Endothelial cell of umbilical vein (primary cell): ENCODE data around the gene SIRPD. TPM values are rescaled to one million over a fixed set of nuclear protein-coding genes. Genes with fewer than 3 reads are reported as not detected.

Experiments
- BruUV-seq: library from RNA; stranded (reverse); fragments of 400-500 nt; replicated peaks from 2 replicates; lab custom pipeline; 2021; lab: Mats Ljungman, UMichigan
- CTCF ChIA-PET: fragments of 300-600, 350-600 bp; sonication (Branson Sonifier 250); formaldehyde crosslinking; loops from one replicate; lab custom pipeline; 2021; ENCODE audit warnings: antibody characterized with exemption, inconsistent platforms; lab: Charles Lee
- POLR2A ChIA-PET: fragments of 300-600, 350-600 bp; sonication (Branson Sonifier 250); formaldehyde crosslinking; loops from one replicate; lab custom pipeline; 2021; ENCODE audit warnings: antibody characterized with exemption, inconsistent platforms; lab: Charles Lee
- DNase-seq: peaks from one replicate; pipeline ENCODE4 v3.0.0-alpha.2; 2011; ENCODE audit warnings: low read depth, low spot score
- FAIRE-seq: peaks from 2 replicates; lab custom pipeline; 2011; peaks lifted over from hg19 to GRCh38; lab: Jason Lieb, UNC
- H2AFZ ChIP-seq: 2 replicates; pipeline ENCODE4 v1.6.0; 2012; ENCODE audit warnings: low read depth, low read length, control low read depth, inconsistent platforms
- H3K27ac ChIP-seq: 2 replicates; pipeline ENCODE4 v1.5.1; 2011; ENCODE audit warnings: low read depth, mild to moderate bottlenecking, control low read depth, low read length, moderate library complexity; ENCODE audit not compliant: insufficient read depth
- H3K27me3 ChIP-seq, 2 experiments: 2 replicates each; pipeline versions ENCODE4 v1.6.0 to v1.6.1; 2011; ENCODE audit warnings: low read length in 2 of 2, mixed read lengths in 1 of 2; ENCODE audit not compliant: control insufficient read depth in 2 of 2, insufficient read depth in 2 of 2
- H3K36me3 ChIP-seq, 2 experiments: 2 replicates in 1 of 2; 3 replicates in 1 of 2; pipeline ENCODE4 v1.5.1; 2011; ENCODE audit warnings: low read length in 2 of 2, mild to moderate bottlenecking in 1 of 2, moderate library complexity in 1 of 2; ENCODE audit not compliant: control insufficient read depth in 2 of 2, insufficient read depth in 2 of 2; ENCODE audit errors: extremely low read depth in 1 of 2
- H3K4me1 ChIP-seq: 3 replicates; pipeline ENCODE4 v1.5.1; 2011; ENCODE audit warnings: mild to moderate bottlenecking, low read length; ENCODE audit not compliant: control insufficient read depth, insufficient read depth; ENCODE audit errors: extremely low read depth
- H3K4me2 ChIP-seq: 2 replicates; pipeline ENCODE4 v1.6.1; 2011; ENCODE audit warnings: low read length, control low read depth, mixed read lengths; ENCODE audit not compliant: insufficient read depth
- H3K4me3 ChIP-seq, 3 experiments: fragments of 200-600 bp in 1 of 3; sonication (generic), shearing (Covaris generic) in 1 of 3; replicated peaks in 1 of 3; 2 replicates each; pipeline ENCODE4 v1.5.1; 2011 to 2016; ENCODE audit warnings: control low read depth in 3 of 3, low read length in 3 of 3, mild to moderate bottlenecking in 2 of 3, inconsistent platforms in 1 of 3, low read depth in 1 of 3, moderate library complexity in 1 of 3; ENCODE audit not compliant: insufficient read depth in 1 of 3
- H3K79me2 ChIP-seq: 2 replicates; pipeline ENCODE4 v1.6.0; 2012; ENCODE audit warnings: low read length, inconsistent platforms; ENCODE audit not compliant: control insufficient read depth, insufficient read depth
- H3K9ac ChIP-seq: replicated peaks from 2 replicates; pipeline ENCODE3; 2011; ENCODE audit warnings: low read length, control low read depth; ENCODE audit not compliant: insufficient read depth; ENCODE audit errors: extremely low read depth
- H3K9me1 ChIP-seq: replicated peaks from 3 replicates; pipeline ENCODE4 v1.6.0; 2011; ENCODE audit warnings: mild to moderate bottlenecking, low read length; ENCODE audit not compliant: control insufficient read depth, insufficient read depth; ENCODE audit errors: extremely low read depth
- H3K9me3 ChIP-seq: replicated peaks from 2 replicates; pipeline ENCODE4 v1.5.1; 2012; ENCODE audit warnings: low read length, inconsistent platforms; ENCODE audit not compliant: control insufficient read depth, insufficient read depth
- H4K20me1 ChIP-seq: replicated peaks from 2 replicates; pipeline ENCODE3; 2011; ENCODE audit warnings: mild to moderate bottlenecking, low read length; ENCODE audit not compliant: control insufficient read depth, insufficient read depth; ENCODE audit errors: extremely low read depth
- EZH2 ChIP-seq: IDR thresholded peaks from 2 replicates; pipeline ENCODE4 v1.6.1; 2012; ENCODE audit warnings: borderline replicate concordance, low read depth, mild to moderate bottlenecking, moderate library complexity, low read length, inconsistent platforms; ENCODE audit not compliant: severe bottlenecking
- FOS ChIP-seq: IDR thresholded peaks from 2 replicates; pipeline ENCODE4 v1.6.1; 2011; ENCODE audit warnings: mild to moderate bottlenecking, low read length, moderate library complexity, borderline replicate concordance; ENCODE audit not compliant: insufficient read depth
- GATA2 ChIP-seq: IDR thresholded peaks from 2 replicates; pipeline ENCODE4 v1.7.0; 2011; ENCODE audit warnings: low read depth, mild to moderate bottlenecking, moderate library complexity, mixed read lengths, low read length; ENCODE audit not compliant: insufficient read length, insufficient read depth
- JUN ChIP-seq: IDR thresholded peaks from 2 replicates; pipeline ENCODE4 v1.6.1; 2011; ENCODE audit warnings: borderline replicate concordance, low read depth; ENCODE audit not compliant: insufficient read length, insufficient read depth
- MYC ChIP-seq: IDR thresholded peaks from one replicate; pipeline ENCODE4 v1.6.1; 2011; ENCODE audit warnings: mild to moderate bottlenecking, low read depth, low read length
- POLR2A ChIP-seq: IDR thresholded peaks from 2 replicates; pipeline ENCODE4 v1.6.1; 2012; ENCODE audit warnings: low read depth, mild to moderate bottlenecking, control low read depth, low read length
- POLR2AphosphoS5 ChIP-seq: IDR thresholded peaks from 2 replicates; pipeline ENCODE4 v1.6.1; 2012; ENCODE audit warnings: low read depth, mild to moderate bottlenecking, control low read depth, low read length, moderate library complexity; ENCODE audit not compliant: insufficient read depth
- dilution Hi-C: fragments of 300-500 bp; cut with MboI; formaldehyde crosslinking; loops from one replicate; pipeline ENCODE4 v1.15.0; 2019; ENCODE audit warnings: low sequenced_read_pairs; ENCODE audit not compliant: extremely low pct_ligation_motif_present
- intact Hi-C: fragments of 100-400 bp; cut with micrococcal nuclease; formaldehyde crosslinking; loops from one replicate; pipeline ENCODE4 v1.10.0; 2022
- polyA plus RNA-seq, 4 experiments: library from polyadenylated mRNA; depleted of rRNA in 3 of 4; stranded (reverse) in 3 of 4; unstranded in 1 of 4; fragments of >200 nt; gene quantifications; 2 replicates each; pipeline versions ENCODE4 v1.2.1 to v1.2.3, GENCODE V29; 2011 to 2012; ENCODE audit warnings: missing spikeins in 1 of 4
- total RNA-seq: library from RNA; stranded (reverse); gene quantifications from 2 replicates; pipeline ENCODE4 v1.2.3, GENCODE V29; 2021
- TF ChIP-seq, protein P1 (sequence below): IDR thresholded peaks from 2 replicates; pipeline ENCODE4 v1.6.1; 2011; ENCODE audit not compliant: insufficient read depth, insufficient read length
- TF ChIP-seq, protein P2 (sequence below), 2 donors: IDR thresholded peaks; 1 replicate in 1 of 2; 2 replicates in 1 of 2; pipeline ENCODE4 v1.5.1; 2011; ENCODE audit warnings: low read length in 2 of 2, mild to moderate bottlenecking in 2 of 2, moderate library complexity in 2 of 2, control low read depth in 1 of 2, inconsistent platforms in 1 of 2, low read depth in 1 of 2; ENCODE audit not compliant: insufficient read depth in 1 of 2; ENCODE audit errors: extremely low read depth in 1 of 2

Gene SIRPD
- total and polyA plus RNA-seq, 2 donors (not counting 3 experiments of a cell fraction or from before 2014, with no cell fraction given) = not detected

DNA sequence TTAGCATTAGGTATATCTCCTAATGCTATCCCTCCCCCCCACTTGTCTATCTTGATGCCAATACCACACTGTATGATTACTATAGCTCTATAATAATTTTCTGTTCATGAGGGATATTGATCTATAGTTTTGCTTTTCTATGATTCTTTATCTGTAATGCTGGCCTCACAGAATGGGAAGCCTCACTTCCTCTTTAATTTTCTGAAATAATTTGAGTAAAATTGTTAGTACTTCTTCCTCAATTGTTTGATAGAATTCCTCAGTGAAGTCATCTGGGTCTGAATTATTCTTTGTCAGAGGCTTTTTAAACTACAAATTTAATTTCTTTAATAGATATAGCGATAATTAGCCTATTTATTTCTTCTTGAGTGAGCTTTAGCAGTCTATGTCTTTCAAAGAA lies 31.2 kb downstream of the SIRPD start:
- ChIA-PET POLR2A (no interaction called here), CTCF (interaction anchor here (4.0 kb wide), 1 partner anchor 23 kb away, joined by 16 read pairs; no protein-coding TSS in a partner anchor)
- intact Hi-C loops = no loop called here
- dilution Hi-C loops = no loop called here
- Histone ChIP-seq H3K36me3 (no peaks in the 10 kb centered on the region), H3K9ac (no peak overlapping the region), H4K20me1 (no peaks in the 10 kb centered on the region), H3K9me3 (no peaks in the 10 kb centered on the region), H3K27me3 (peaks cover 4 to 7% of the 10 kb centered on the region in 2 experiments), H3K27ac (no peak overlapping the region), H3K4me3 (no peak overlapping the region), H3K4me1 (no peaks in the 10 kb centered on the region), H3K79me2 (no peaks in the 10 kb centered on the region), H3K9me1 (no peaks in the 10 kb centered on the region), H2AFZ (no peak overlapping the region), H3K4me2 (no peak overlapping the region)
- BruUV-seq = no TSS peak
- TF ChIP-seq, protein P1, sequence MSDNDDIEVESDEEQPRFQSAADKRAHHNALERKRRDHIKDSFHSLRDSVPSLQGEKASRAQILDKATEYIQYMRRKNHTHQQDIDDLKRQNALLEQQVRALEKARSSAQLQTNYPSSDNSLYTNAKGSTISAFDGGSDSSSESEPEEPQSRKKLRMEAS = no peak
- TF ChIP-seq POLR2A = no peak
- TF ChIP-seq FOS = no peak
- no peak for TF ChIP-seq MYC
- no peak for TF ChIP-seq GATA2
- no peak for TF ChIP-seq POLR2AphosphoS5
- TF ChIP-seq JUN = no peak
- TF ChIP-seq, protein P2, sequence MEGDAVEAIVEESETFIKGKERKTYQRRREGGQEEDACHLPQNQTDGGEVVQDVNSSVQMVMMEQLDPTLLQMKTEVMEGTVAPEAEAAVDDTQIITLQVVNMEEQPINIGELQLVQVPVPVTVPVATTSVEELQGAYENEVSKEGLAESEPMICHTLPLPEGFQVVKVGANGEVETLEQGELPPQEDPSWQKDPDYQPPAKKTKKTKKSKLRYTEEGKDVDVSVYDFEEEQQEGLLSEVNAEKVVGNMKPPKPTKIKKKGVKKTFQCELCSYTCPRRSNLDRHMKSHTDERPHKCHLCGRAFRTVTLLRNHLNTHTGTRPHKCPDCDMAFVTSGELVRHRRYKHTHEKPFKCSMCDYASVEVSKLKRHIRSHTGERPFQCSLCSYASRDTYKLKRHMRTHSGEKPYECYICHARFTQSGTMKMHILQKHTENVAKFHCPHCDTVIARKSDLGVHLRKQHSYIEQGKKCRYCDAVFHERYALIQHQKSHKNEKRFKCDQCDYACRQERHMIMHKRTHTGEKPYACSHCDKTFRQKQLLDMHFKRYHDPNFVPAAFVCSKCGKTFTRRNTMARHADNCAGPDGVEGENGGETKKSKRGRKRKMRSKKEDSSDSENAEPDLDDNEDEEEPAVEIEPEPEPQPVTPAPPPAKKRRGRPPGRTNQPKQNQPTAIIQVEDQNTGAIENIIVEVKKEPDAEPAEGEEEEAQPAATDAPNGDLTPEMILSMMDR (IDR thresholded peaks at IDR 0.05; ENCODE audit: extremely low read depth in 1 of 2, insufficient read depth in 1 of 2, low read depth in 1 of 2, low read length in 2 of 2) = no peak
- TF ChIP-seq EZH2 = no peak
- DNase-seq (no peak), FAIRE-seq (no peak)
